ENCODE measurements around the gene PARVB. TPM values are rescaled to one million over a fixed set of nuclear protein-coding genes. Genes with fewer than 3 reads are reported as not detected.

The PARVB gene
- total RNA-seq, 1 donor = 23.3 TPM

DNA sequence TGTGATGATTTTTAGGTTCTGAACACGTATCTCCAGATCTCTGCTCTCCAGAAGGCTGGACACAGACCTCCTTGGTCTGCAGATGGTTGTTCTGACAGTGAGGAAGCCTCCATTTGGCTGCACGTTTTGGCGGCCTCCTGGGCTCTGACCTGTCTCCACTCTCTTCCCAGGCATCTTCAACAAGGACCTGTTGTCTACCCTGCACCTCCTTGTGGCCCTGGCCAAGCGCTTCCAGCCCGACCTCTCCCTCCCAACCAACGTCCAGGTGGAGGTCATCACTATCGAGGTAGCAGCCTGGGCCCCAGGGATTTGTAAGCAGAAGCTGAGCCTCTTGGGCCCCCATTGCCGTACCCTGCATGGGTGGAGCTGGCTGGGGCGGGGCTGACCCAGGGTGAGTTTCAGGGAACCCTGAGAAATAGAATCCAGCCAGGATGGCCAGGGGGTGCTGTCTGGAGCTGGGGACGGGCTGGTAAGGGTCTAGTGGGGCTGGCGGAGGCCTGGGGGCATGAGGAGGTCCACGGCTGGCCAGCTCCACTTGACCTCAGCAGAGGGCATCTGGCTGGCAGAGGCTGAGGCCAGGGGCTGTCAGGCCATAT, 166.4 kb downstream of the PARVB start:
- Histone ChIP-seq H3K9me3 (ENCODE audit: low read depth, low read length) (no peaks in the 10 kb centered on the region), H3K27me3 (ENCODE audit: insufficient read depth, low read length) (no peaks in the 10 kb centered on the region), H3K4me3 (ENCODE audit: low read length) (no peak overlapping the region), H3K4me1 (ENCODE audit: insufficient read depth, low read length) (peaks cover 43% of the 10 kb centered on the region)

GRCh38 chr22:44191036-44191454, 166.9 kb downstream of the PARVB start:
- Histone ChIP-seq H3K9me3 (ENCODE audit: low read depth, low read length) (no peaks in the 10 kb centered on the region), H3K4me1 (ENCODE audit: insufficient read depth, low read length) (peaks cover 43% of the 10 kb centered on the region)

GRCh38 chr22:44192098-44192815, 168.2 kb downstream of the PARVB start:
- no peaks in the 10 kb centered on the region for H3K27me3 ChIP-seq (ENCODE audit: insufficient read depth, low read length)
- no peaks in the 10 kb centered on the region for H3K9me3 ChIP-seq (ENCODE audit: low read depth, low read length)
- H3K4me3 ChIP-seq (ENCODE audit: low read length) = no peak overlapping the region
- H3K4me1 ChIP-seq (ENCODE audit: insufficient read depth, low read length) = peaks cover 43% of the 10 kb centered on the region

More at GRCh38 chr22:44191036-44191454, 166.9 kb downstream of the PARVB start:
- Histone ChIP-seq H3K27me3 (ENCODE audit: insufficient read depth, low read length) (no peaks in the 10 kb centered on the region), H3K4me3 (ENCODE audit: low read length) (no peak overlapping the region)

GRCh38 chr22:44192816-44193534, 168.9 kb downstream of the PARVB start:
- Histone ChIP-seq H3K27me3 (ENCODE audit: insufficient read depth, low read length) (no peaks in the 10 kb centered on the region), H3K9me3 (ENCODE audit: low read depth, low read length) (no peaks in the 10 kb centered on the region), H3K4me1 (ENCODE audit: insufficient read depth, low read length) (peaks cover 43% of the 10 kb centered on the region), H3K4me3 (ENCODE audit: low read length) (no peak overlapping the region)

- H3K9me3 ChIP-seq (ENCODE audit: low read depth, low read length) = no peaks in the 10 kb centered on the region
- H3K4me3 ChIP-seq (ENCODE audit: low read length) = no peak overlapping the region
- H3K4me1 ChIP-seq (ENCODE audit: insufficient read depth, low read length) = peaks cover 43% of the 10 kb centered on the region
- no peaks in the 10 kb centered on the region for H3K27me3 ChIP-seq (ENCODE audit: insufficient read depth, low read length)
Observed at GRCh38 chr22:44193535-44193891, 169.4 kb downstream of the PARVB start.

DNA sequence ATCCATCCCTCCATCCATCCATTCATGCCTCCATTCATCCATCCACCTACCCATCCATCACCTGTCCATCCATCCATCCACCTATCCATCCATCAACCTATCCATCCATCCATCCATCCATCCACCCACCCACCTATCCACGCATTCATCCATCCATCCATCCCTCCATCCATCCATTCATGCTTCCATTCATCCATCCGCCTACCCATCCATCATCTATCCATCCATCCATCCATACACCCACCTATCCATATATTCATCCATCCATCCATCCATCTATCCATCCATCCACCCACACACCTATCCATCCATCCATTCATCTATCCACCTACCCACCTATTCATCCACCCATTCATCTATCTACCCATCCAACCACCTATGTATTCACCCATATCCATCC, 170.5 kb downstream of the PARVB start:
- Histone ChIP-seq H3K4me3 (ENCODE audit: low read length) (no peak overlapping the region), H3K27me3 (ENCODE audit: insufficient read depth, low read length) (no peaks in the 10 kb centered on the region), H3K4me1 (ENCODE audit: insufficient read depth, low read length) (peaks cover 43% of the 10 kb centered on the region), H3K9me3 (ENCODE audit: low read depth, low read length) (no peaks in the 10 kb centered on the region)

DNA sequence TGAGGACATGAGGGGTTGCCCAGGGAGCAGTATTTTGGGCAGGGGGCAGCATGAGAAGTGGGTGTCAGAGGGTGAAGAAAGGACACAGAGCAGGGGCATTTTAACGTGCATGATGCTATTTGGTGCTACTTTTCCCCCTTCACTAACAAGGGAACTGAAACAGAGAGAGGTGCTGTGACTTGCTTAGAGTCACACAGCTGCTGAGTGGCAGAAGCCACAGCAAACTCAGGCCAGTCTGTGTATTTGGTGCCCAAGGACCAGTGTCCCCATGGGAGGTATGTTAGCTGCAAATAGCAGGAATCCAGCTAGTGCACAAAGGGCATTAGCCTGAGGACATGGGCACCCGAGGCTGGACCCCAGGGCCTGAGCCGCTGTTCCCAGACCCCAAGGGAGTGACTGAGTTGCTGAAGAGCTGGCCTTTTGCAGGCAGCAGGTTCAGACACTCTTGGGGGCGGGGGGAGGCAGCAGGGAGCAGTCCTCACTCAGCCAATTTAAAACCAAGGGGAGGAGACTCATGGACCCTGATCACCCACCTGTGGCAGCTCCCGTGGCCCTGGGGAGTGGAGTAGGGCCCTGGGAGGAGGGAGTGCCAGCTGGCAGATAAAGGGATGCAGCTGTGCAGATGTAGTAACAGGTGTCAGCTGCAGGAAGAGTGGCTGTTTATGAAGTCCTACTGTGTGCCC, 171.2 kb downstream of the PARVB start:
- no peaks in the 10 kb centered on the region for H3K9me3 ChIP-seq (ENCODE audit: low read depth, low read length)
- H3K4me1 ChIP-seq (ENCODE audit: insufficient read depth, low read length) = peaks cover 38% of the 10 kb centered on the region

GRCh38 chr22:44196241-44196640, 172.1 kb downstream of the PARVB start:
- Histone ChIP-seq H3K9me3 (ENCODE audit: low read depth, low read length) (no peaks in the 10 kb centered on the region), H3K4me1 (ENCODE audit: insufficient read depth, low read length) (peaks cover 28% of the 10 kb centered on the region), H3K27me3 (ENCODE audit: insufficient read depth, low read length) (no peaks in the 10 kb centered on the region), H3K4me3 (ENCODE audit: low read length) (no peak overlapping the region)

More for the DNA sequence above, 171.2 kb downstream of the PARVB start:
- H3K4me3 ChIP-seq (ENCODE audit: low read length) = no peak overlapping the region
- no peaks in the 10 kb centered on the region for H3K27me3 ChIP-seq (ENCODE audit: insufficient read depth, low read length)

GRCh38 chr22:44196731-44197131, 172.6 kb downstream of the PARVB start:
- Histone ChIP-seq H3K9me3 (ENCODE audit: low read depth, low read length) (no peaks in the 10 kb centered on the region), H3K4me3 (ENCODE audit: low read length) (no peak overlapping the region), H3K4me1 (ENCODE audit: insufficient read depth, low read length) (peaks cover 24% of the 10 kb centered on the region), H3K27me3 (ENCODE audit: insufficient read depth, low read length) (no peaks in the 10 kb centered on the region)

DNA sequence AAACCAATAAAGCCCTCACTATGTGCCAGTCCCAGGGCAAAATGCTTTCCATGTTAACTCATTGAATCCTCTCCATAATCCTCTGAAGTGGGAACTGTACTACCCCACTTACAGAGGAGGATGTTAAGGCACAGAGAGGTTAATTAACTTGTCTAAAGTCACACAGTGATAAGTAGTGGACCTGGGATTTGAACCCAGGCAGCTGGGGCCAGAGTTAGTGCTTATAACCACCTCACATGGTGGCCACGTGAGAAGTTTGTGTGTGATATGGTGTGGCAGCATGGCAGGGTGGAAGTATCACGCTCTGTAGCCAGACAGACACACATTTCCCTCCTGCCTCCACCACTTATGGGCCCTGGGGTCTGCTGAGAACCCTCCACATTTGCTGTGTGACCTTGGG, 173.2 kb downstream of the PARVB start:
- Histone ChIP-seq H3K27me3 (ENCODE audit: insufficient read depth, low read length) (no peaks in the 10 kb centered on the region), H3K9me3 (ENCODE audit: low read depth, low read length) (no peaks in the 10 kb centered on the region), H3K4me1 (ENCODE audit: insufficient read depth, low read length) (peaks cover 18% of the 10 kb centered on the region), H3K4me3 (ENCODE audit: low read length) (no peak overlapping the region)

DNA sequence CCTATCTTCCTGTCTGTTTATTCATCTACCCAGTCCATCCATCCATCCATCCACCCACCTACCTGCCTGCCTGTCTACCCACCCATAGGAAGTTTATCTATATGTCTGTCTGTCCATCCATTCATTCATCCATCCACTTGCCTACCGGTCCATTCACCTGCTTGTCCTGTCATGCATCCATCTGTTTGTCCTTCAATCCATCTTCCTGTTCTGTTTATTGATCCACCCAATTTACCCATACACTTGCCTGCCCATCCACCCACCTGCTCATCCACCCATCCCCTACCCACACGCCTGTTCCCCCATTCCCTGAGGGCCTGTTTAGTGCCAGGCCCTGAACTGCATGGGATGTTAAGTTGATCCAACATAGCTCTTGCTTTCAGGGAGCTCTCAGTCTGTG, 175.1 kb downstream of the PARVB start:
- Histone ChIP-seq H3K4me1 (ENCODE audit: insufficient read depth, low read length) (no peaks in the 10 kb centered on the region), H3K27me3 (ENCODE audit: insufficient read depth, low read length) (no peaks in the 10 kb centered on the region), H3K4me3 (ENCODE audit: low read length) (no peak overlapping the region), H3K9me3 (ENCODE audit: low read depth, low read length) (no peaks in the 10 kb centered on the region)

GRCh38 chr22:44199866-44200265, 175.8 kb downstream of the PARVB start:
- Histone ChIP-seq H3K9me3 (ENCODE audit: low read depth, low read length) (no peaks in the 10 kb centered on the region), H3K4me1 (ENCODE audit: insufficient read depth, low read length) (peaks cover 3% of the 10 kb centered on the region), H3K4me3 (ENCODE audit: low read length) (no peak overlapping the region), H3K27me3 (ENCODE audit: insufficient read depth, low read length) (no peaks in the 10 kb centered on the region)

GRCh38 chr22:44200451-44200850, 176.3 kb downstream of the PARVB start:
- Histone ChIP-seq H3K4me1 (ENCODE audit: insufficient read depth, low read length) (peaks cover 7% of the 10 kb centered on the region), H3K9me3 (ENCODE audit: low read depth, low read length) (no peaks in the 10 kb centered on the region), H3K27me3 (ENCODE audit: insufficient read depth, low read length) (no peaks in the 10 kb centered on the region), H3K4me3 (ENCODE audit: low read length) (no peak overlapping the region)

GRCh38 chr22:44200855-44201550, 176.9 kb downstream of the PARVB start:
- Histone ChIP-seq H3K27me3 (ENCODE audit: insufficient read depth, low read length) (no peaks in the 10 kb centered on the region), H3K9me3 (ENCODE audit: low read depth, low read length) (no peaks in the 10 kb centered on the region), H3K4me3 (ENCODE audit: low read length) (no peak overlapping the region), H3K4me1 (ENCODE audit: insufficient read depth, low read length) (peaks cover 7% of the 10 kb centered on the region)
